ENCODE data around the gene POU2F1.

DNA sequence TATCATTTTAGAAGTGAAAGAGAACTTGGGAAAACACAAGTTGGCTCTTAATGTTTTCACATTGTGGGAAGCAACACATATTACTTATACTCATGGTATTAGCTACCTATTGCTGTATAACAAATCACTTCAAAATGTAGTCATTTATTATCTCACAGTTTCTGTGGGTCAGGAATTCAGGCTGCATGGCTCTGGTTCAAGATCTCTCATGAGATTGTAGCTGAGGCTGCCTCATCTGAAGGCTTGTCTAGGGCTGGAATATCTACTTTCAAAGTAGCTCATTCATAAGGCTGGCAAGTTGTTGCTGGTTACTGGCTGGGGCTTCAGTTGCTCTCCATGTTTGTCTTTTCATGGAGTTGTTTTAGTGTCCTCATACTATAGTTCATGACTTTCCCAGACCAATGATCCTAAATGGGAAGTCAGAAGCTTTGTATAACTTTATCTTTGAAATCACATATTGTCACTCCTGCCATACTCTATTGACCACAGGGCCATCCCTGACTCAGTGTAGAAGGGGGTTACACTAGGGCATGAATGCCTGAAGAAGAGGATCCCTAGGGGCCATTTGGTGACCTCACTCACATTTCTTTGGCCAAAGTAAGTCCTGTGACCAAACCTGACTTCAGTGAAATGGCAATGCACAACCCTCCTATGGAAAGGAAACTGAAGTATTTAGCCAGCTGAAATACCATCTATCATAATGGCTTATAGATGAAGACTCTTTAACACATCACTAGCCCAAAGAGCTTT, 37.9 kb upstream of the POU2F1 start:
- TF ChIP-seq POLR2A (IDR thresholded peaks at IDR 0.05) = no peak
- TF ChIP-seq, protein P1, sequence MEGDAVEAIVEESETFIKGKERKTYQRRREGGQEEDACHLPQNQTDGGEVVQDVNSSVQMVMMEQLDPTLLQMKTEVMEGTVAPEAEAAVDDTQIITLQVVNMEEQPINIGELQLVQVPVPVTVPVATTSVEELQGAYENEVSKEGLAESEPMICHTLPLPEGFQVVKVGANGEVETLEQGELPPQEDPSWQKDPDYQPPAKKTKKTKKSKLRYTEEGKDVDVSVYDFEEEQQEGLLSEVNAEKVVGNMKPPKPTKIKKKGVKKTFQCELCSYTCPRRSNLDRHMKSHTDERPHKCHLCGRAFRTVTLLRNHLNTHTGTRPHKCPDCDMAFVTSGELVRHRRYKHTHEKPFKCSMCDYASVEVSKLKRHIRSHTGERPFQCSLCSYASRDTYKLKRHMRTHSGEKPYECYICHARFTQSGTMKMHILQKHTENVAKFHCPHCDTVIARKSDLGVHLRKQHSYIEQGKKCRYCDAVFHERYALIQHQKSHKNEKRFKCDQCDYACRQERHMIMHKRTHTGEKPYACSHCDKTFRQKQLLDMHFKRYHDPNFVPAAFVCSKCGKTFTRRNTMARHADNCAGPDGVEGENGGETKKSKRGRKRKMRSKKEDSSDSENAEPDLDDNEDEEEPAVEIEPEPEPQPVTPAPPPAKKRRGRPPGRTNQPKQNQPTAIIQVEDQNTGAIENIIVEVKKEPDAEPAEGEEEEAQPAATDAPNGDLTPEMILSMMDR (IDR thresholded peaks at IDR 0.05) = no peak

Data from lower leg skin (tissue), 3 donors.